ENCODE measurements around the gene BUB1.
"Not testable (repeated sequence)": the region's sequence is repeated elsewhere in the genome, so short reads cannot be mapped to it uniquely, and the experiment has no call there.

Gene BUB1

DNA sequence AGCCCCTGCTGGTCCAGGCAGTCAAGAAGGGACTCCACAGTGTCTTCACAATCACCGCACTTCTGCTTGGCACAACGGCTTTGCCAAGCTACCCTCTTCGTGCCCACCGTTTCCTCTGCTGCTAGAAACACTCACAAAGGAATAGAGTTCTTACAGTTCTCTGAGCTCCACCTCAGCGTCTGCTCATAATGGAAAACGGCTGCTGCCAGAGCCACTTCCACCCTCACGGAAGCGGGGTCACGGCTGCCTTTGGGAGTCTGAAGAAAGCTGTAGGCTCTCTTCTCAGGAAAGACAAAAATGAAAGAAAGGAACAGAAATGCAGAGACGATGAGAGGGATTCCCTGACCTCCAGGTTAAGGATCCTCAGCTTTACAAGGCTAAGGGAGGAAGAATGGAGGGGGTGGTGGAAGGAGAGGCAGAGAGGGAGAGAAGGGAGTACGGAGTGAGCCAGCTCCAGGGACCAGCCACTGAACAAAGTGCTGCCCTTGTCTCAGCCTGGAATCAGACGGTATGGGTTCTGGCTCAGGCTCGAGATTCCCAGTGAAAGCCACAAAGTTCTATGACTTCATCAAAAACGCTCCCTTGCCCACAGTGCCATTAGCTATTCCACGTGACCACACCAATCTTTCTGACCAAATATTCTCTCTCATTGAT, 88.1 kb downstream of the BUB1 start:
- DNase-seq, result not testable (repeated sequence)

GRCh38 chr2:110588520-110588919, 89.3 kb downstream of the BUB1 start:
- DNase-seq, result not testable (repeated sequence)

Measured in activated T-cell treated with anti-CD3 and anti-CD28 coated beads for 4 hours (primary cell).